Prostate gland (tissue), 2 donors: ENCODE measurements around the gene NRXN2. TPM values are rescaled to one million over a fixed set of nuclear protein-coding genes. Genes with fewer than 3 reads are reported as not detected.
A peak's percentile ranks its signal among the peaks of the same experiment; 100 is the strongest.

Experiments used
- DNase-seq: peaks from one replicate; pipeline ENCODE4 v3.0.0-alpha.2; 2019; ENCODE audit warnings: low spot score
- H3K27ac ChIP-seq, 2 donors: fragments of 200-600 bp; sonication (generic); 2 replicates each; pipeline ENCODE4 v1.5.1; 2017 to 2019
- H3K27me3 ChIP-seq: fragments of 200-600 bp; sonication (generic); replicated peaks from 2 replicates; pipeline ENCODE4 v1.5.1; 2019; ENCODE audit not compliant: insufficient read depth
- H3K36me3 ChIP-seq, 2 donors: fragments of 200-600 bp; sonication (generic); 1 replicate in 1 of 2; 2 replicates in 1 of 2; pipeline versions ENCODE4 v1.5.1 to v1.8.1; 2017 to 2019
- H3K4me1 ChIP-seq: fragments of 200-600 bp; sonication (generic); replicated peaks from 2 replicates; pipeline ENCODE4 v1.5.1; 2019
- H3K4me3 ChIP-seq, 2 donors: fragments of 200-600 bp; sonication (generic); 2 replicates each; pipeline ENCODE4 v1.5.1; 2017 to 2019
- H3K9me3 ChIP-seq: fragments of 200-600 bp; sonication (generic); 2 replicates; pipeline ENCODE4 v1.5.1; 2017
- POLR2A ChIP-seq: fragments of 450-650 bp; IDR thresholded peaks from one replicate; pipeline ENCODE4 v1.6.1; 2016; ENCODE audit warnings: antibody characterized with exemption, mild to moderate bottlenecking
- POLR2AphosphoS5 ChIP-seq: sonication (generic); formaldehyde crosslinking; IDR thresholded peaks from one replicate; pipeline ENCODE4 v1.6.1; 2017; ENCODE audit warnings: antibody characterized with exemption
- WGBS: methylation state at CpG from one replicate; pipeline ENCODE4 v1.1.5; 2018; 5-methylcytosine and 5-hydroxymethylcytosine counted together
- intact Hi-C: fragments of 100-400 bp; cut with DNase I; formaldehyde crosslinking; loops from one replicate; pipeline ENCODE4 v1.14.2; 2022
- total RNA-seq, 2 donors: library from RNA; depleted of rRNA; stranded (reverse); fragments of >200 nt; gene quantifications; one replicate each; pipeline ENCODE4 v1.1.0, GENCODE V29; 2016
- TF ChIP-seq, protein P1 (sequence below), 4 experiments: fragments of 200-600 bp in 2 of 4; fragments of 450-650 bp in 2 of 4; sonication (generic) in 2 of 4; IDR thresholded peaks; 1 replicate in 3 of 4; 2 replicates in 1 of 4; pipeline ENCODE4 v1.5.1; 2016 to 2019; ENCODE audit warnings: antibody characterized with exemption in 4 of 4, mild to moderate bottlenecking in 2 of 4, moderate library complexity in 2 of 4

NRXN2 gene
- total RNA-seq = 10 to 100 TPM in 1 of 2 donors, under 1 TPM in 1; 0.46 to 26.8 TPM

DNA sequence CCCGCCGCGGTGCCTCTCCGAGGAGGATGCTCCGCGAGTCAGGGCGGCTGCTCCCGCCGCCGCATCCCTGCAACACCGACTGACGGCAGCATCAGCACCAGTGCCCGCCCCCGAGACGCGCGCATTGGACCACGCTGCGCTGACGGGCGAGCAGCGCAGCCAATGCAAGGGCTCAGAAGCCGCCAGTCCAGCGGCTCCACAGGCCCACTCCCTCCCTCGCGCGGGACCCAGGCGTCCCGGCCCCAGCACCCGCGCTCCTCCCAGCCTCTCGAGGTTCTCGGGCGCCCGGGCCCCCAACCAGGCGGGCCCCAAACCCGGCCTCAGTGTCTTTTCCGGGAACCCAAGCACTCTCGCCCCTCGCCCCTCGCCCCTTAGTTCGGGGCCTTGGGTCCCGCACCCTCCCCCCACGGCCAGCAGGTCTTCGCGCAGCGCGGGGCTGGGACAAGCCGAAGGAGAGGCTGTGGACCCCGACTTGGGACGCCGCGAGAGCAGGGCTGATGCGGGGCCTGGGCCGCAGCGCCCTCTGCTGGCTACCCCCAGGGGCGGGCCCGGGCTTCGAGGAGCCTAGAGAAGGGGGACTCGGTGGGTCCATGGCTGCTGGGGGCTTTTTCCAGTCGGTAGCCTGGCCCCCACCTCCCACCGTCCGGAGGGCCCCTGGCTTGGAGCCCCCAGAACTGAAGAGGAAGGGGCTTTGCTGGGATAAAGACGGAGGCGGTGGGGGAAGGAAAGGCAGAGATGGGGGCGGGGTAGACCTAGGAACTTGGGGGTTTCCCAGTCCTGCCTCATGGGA, at the start of gene NRXN2:
Gene NRXN2, minus strand, starts transcription at position 81 of the 790 bp plus-strand sequence. CDS start 9,498 bp downstream, outside the sequence.
- intact Hi-C loops = loop anchor here (2.0 kb wide), 1 partner anchor 35 kb away; no protein-coding TSS in a partner anchor
- 4% methylated on average over 44 of the region's 66 CpGs for WGBS
- Histone ChIP-seq H3K9me3 (no peaks in the 10 kb centered on the region), H3K27me3 (peaks cover 18% of the 10 kb centered on the region), H3K36me3 (no peaks in the 10 kb centered on the region), H3K27ac (peak within 1 kb of the TSS; percentile 60 to 64), H3K4me3 (peak within 1 kb of the TSS; percentile 57 to 60), H3K4me1 (no peaks in the 10 kb centered on the region)
- TF ChIP-seq POLR2A (no peak), POLR2AphosphoS5 (no peak)
- TF ChIP-seq, protein P1, sequence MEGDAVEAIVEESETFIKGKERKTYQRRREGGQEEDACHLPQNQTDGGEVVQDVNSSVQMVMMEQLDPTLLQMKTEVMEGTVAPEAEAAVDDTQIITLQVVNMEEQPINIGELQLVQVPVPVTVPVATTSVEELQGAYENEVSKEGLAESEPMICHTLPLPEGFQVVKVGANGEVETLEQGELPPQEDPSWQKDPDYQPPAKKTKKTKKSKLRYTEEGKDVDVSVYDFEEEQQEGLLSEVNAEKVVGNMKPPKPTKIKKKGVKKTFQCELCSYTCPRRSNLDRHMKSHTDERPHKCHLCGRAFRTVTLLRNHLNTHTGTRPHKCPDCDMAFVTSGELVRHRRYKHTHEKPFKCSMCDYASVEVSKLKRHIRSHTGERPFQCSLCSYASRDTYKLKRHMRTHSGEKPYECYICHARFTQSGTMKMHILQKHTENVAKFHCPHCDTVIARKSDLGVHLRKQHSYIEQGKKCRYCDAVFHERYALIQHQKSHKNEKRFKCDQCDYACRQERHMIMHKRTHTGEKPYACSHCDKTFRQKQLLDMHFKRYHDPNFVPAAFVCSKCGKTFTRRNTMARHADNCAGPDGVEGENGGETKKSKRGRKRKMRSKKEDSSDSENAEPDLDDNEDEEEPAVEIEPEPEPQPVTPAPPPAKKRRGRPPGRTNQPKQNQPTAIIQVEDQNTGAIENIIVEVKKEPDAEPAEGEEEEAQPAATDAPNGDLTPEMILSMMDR (IDR thresholded peaks at IDR 0.05) = peak; percentile 85 to 95 (median 88)
- DNase-seq = peak; percentile 76

DNA sequence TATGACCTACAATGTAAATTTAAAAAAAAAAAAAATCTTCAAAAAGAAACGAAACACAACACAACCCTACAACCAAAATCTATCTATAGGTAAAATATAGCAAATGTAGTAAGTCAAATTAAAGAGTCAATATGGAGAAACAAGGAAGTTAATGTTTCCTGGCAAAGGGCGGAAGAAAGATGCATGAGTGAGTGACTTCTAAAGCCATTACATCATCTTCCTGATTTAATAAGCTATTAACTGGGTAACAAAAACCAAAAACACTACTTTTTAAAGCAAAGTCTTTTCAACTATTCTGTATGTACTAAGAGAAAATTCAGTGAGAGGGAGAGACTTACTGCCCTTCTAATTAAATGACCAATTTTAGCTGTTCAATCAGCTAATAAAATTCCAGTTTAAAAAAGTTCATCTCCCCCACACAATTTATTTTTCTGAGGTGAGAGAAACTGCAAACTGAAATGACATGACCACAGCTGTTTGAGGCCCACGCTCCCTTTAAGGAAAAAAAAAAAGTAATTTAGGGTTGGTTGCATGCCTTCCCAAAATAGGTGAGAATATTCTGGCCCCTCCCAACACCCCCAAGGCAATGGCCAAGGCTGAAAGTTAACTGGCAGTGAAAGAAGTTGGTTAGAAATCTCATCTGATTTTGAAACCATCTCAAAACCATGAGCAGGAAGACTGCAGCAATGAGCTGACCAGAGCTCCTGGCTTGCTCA, 49.5 kb upstream of the NRXN2 start:
- peaks cover 11% of the 10 kb centered on the region for H3K4me1 ChIP-seq
- H3K27me3 ChIP-seq = no peaks in the 10 kb centered on the region
- WGBS = 65% methylated on average over 3 of the region's 3 CpGs
- H3K36me3 ChIP-seq = peaks cover 37 to 63% of the 10 kb centered on the region in 2 donors
- DNase-seq = no peak
- H3K4me3 ChIP-seq = no peak overlapping the region
- no peak overlapping the region for H3K27ac ChIP-seq
- TF ChIP-seq, protein P1 (IDR thresholded peaks at IDR 0.05) = no peak
- no peak for TF ChIP-seq POLR2AphosphoS5
- no peak for TF ChIP-seq POLR2A
- intact Hi-C loops = no loop called here
- no peaks in the 10 kb centered on the region for H3K9me3 ChIP-seq

DNA sequence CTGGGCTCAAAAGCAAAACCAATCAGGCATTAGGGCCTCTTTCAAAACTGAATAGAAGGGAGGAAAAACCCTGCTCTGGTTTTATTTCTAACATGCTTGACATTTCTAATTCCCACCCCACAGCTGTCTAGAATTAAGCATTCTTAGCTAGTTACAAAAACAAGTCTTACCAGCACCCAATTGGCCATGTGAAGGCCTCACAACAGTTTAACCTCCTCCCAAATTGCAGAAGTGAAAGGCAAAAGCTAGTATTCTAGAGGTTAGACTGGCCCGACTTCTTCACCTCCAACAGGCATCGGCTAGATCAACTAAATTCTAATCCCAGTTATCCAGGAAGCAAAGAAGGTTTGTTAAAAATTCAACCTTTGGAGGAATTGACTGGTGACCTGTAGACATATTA, 48.9 kb upstream of the NRXN2 start:
- Histone ChIP-seq H3K36me3 (peaks cover 43 to 69% of the 10 kb centered on the region in 2 donors), H3K9me3 (no peaks in the 10 kb centered on the region), H3K27ac (no peak overlapping the region), H3K4me1 (peaks cover 11% of the 10 kb centered on the region), H3K27me3 (no peaks in the 10 kb centered on the region), H3K4me3 (no peak overlapping the region)
- TF ChIP-seq, protein P1 (IDR thresholded peaks at IDR 0.05) = no peak
- intact Hi-C loops = no loop called here
- DNase-seq = no peak
- WGBS = 77% methylated on average over 2 of the region's 2 CpGs

DNA sequence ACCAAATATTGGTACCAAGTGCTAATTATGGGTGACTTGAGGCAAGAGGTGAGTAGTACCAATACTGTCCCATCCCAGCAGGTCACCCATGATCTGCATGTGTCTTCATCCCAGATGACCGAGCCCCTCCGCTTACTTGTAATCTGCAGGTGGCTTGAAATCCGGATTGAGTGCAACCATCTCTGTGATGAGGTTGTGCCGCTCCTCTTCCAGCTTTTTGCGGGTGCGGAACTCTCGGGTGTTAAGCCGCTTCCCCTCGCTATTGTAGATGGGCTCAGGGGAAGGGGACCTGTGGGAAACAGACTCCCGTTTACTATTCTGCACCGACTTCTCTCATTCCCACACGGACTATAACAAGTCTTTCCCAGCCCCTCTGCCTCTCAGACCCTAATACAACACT, 47.1 kb upstream of the NRXN2 start:
- no peaks in the 10 kb centered on the region for H3K9me3 ChIP-seq
- DNase-seq = no peak
- peaks cover 11% of the 10 kb centered on the region for H3K4me1 ChIP-seq
- H3K27me3 ChIP-seq = no peaks in the 10 kb centered on the region
- peaks cover 43 to 75% of the 10 kb centered on the region in 2 donors for H3K36me3 ChIP-seq
- no peak overlapping the region for H3K4me3 ChIP-seq
- intact Hi-C loops = no loop called here
- TF ChIP-seq, protein P1 (IDR thresholded peaks at IDR 0.05) = no peak
- TF ChIP-seq POLR2AphosphoS5 = no peak
- TF ChIP-seq POLR2A = no peak
- WGBS = 88% methylated on average over 12 of the region's 12 CpGs
- no peak overlapping the region for H3K27ac ChIP-seq
